HG02798 (cell line): ENCODE measurements around the gene SMAP2.
"Not testable (repeated sequence)": the region's sequence is repeated elsewhere in the genome, so short reads cannot be mapped to it uniquely, and the experiment has no call there.

Source experiments
- ATAC-seq: cut with Tn5 transposase; IDR thresholded peaks from one replicate; pipeline ENCODE4 v1.9.1; 2021; ENCODE audit warnings: mild to moderate bottlenecking; ENCODE audit not compliant: unreplicated experiment, poor library complexity

The SMAP2 gene

GRCh38 chr1:40371707-40372258 is 1.7 kb upstream of the SMAP2 start:
- no peak for ATAC-seq

- no peak for ATAC-seq
Measured at GRCh38 chr1:40372658-40373322, 737 bp upstream of the SMAP2 start.

GRCh38 chr1:40377512-40377911 is 4.0 kb downstream of the SMAP2 start:
- ATAC-seq, result no peak

- no peak for ATAC-seq
Measured at GRCh38 chr1:40379785-40380452, 6.4 kb downstream of the SMAP2 start.

- ATAC-seq, result no peak
Measured at GRCh38 chr1:40380817-40381216, 7.3 kb downstream of the SMAP2 start.

GRCh38 chr1:40381268-40382107 is 8.0 kb downstream of the SMAP2 start:
- ATAC-seq, result no peak

DNA sequence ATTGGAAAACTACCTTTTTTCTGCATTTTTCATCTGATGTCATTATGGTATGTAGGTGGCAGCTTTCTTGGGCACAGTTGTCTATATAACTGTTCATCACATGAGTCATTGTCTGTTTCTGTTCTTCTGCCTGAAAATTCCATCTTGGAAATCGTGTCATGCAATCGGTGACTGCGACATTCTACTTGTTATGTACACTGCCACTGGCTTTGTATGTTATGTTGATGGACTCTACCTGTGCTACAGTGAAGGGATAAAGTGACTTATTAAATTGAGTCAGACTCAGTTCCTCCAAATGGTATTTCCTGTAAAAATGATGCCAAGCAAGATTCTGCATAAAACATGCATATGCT is 8.6 kb downstream of the SMAP2 start:
- ATAC-seq, result no peak

DNA sequence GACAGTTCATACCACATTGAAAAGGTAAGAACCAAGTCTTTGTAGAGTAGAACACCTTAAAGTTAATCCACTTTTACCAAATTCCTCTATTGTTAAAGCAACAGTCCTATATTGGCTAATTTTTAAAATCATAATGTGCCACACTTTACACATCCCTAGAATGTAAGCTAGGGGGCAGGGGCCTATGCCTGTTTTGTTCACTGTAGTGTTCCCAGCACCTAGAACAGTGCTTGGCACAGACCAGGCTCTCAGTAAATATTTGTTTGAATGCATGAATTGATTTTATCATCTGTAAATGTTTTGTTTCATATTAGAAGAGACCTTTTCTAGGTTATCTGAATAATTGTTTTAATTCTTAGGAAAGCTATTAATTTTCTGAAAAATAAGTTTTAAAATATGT is 9.1 kb downstream of the SMAP2 start:
- ATAC-seq, result no peak

DNA sequence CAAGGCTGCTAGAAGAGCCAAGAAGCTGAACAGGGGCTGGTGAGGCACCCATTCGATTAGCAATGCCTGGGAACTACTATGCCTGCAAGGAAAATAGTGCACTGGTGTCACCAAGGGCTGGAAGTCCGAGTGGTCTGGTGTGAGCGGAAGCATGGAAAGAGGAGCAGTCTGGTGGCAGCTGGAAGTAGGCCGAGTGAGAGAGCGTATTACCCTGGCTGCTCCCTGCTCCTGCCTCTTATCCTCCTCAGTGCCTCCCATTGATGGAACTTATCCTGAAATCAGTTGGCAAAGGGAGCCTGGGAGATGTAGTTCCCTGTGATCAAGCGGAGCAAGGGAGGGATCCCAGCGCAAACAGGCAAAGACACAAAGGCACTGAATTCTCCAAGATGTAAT is 9.6 kb downstream of the SMAP2 start:
- ATAC-seq, result no peak

GRCh38 chr1:40383488-40384412 is 10.2 kb downstream of the SMAP2 start:
- ATAC-seq, result no peak

DNA sequence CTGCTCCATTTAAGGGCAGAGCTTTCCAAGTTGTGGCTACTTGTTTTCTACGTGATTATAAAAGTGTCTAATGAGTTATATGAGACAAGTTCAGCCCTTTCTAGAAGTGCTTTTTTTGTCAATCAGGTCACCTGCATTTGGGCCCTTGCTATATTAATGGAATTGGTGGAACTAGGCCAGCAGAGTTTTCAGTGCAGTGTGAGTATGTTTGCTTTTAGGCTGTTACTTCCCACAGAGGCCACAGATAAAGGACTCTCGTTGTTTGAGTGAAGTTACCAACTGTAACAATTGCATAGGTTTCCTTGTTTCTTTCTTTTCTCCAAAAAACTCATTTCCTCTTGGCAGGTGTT is 10.9 kb downstream of the SMAP2 start:
- no peak for ATAC-seq

DNA sequence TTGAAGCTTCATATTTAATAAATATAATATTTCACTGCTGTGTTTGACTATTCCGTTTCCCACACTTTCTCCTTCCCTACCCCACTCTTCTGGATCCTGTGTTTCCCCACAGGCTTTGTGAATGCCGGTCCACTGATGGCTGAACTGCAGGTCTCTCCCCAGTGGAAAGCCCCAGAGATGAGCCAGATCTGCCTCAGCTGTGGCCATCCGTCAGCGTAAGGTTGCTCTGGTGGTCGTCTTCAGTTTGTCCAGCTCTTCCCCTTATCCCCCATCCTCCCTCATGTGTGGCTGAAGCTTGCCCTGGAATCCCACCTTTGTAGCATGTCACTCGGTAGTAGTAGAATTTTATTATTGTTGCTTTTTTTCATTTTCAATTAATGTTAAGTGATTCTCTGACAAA is 11.4 kb downstream of the SMAP2 start:
- no peak for ATAC-seq

DNA sequence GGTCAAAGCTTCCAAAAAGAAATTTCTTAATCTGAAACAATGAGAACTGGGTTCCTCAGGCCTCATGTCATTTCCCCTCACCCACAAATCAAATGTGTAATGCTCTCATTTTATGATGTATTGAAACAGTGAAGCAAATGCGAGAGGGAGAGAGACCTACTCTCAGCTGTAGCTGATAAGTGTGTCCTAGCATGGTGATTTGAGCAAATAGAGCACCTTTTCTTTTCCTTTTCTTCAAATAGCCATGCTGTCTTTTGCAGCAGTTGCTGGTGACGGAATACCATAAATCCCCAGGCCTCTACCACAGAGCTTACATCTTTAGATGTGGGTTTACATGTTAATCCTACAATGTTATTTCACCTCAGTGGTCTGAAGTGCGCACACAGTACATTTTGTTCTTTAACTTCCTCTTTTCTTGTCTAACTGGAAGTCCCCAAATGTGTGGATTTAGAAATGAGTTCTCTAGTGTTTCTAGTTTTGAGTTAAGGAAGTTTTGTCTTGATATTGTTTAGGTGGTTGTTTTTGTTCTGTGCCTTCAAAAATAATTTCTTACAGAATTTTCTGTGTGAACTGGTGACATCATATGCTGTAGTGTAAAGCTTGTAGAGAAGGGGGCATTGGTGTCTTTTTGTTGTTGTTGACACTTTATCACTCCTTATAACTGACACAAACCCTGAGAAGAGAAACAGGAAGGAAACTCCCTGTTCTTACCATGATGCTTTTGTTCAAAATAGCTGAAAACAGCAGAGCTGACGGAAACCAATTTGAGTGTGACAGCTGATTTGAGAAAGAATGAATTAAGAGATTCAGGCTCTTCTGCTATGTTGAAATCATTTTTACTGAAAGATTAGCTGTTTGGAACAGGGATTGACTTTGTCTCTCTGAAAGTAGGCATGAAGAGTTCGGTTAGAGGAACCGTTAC is 12.2 kb downstream of the SMAP2 start:
- ATAC-seq, result peak; percentile 67

GRCh38 chr1:40386359-40386723 is 12.8 kb downstream of the SMAP2 start:
- ATAC-seq, result no peak

GRCh38 chr1:40386796-40387195 is 13.3 kb downstream of the SMAP2 start:
- ATAC-seq, result no peak

DNA sequence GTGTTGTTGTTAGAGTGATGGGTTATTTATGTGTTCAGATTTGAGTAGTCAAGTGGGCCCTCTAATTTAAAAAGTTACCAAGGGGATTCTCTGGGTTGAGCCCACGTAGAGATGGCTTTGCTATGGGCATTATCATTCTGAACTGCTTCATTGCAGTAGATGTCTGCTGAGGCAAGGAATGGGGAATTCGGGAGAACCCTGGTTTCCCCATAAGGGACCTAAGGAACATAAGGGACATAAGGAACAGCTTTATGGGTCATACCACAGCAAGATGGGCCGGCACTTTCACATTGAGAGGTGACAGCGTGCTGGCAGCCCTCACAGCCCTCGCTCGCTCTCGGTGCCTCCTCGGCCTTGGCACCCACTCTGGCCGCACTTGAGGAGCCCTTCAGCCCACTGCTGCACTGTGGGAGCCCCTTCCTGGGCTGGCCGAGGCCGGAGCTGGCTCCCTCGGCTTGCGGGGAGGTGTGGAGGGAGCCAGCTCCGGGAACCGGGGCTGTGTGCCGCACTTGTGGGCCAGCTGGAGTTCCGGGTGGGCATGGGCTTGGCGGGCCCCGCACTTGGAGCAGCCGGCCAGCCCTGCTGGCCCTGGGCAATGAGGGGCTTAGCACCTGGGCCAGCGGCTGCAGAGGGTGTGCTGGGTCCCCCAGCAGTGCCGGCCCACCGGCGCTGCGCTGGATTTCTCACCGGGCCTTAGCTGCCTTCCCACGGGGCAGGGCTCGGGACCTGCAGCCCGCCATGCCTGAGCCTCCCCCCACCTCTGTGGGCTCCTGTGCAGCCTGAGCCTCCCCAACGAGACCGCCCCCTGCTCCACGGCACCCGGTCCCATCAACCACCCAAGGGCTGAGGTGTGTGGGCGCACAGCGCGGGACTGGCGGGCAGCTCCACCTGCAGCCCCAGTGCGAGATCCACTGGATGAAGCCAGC is 14.1 kb downstream of the SMAP2 start:
- ATAC-seq, result not testable (repeated sequence)

DNA sequence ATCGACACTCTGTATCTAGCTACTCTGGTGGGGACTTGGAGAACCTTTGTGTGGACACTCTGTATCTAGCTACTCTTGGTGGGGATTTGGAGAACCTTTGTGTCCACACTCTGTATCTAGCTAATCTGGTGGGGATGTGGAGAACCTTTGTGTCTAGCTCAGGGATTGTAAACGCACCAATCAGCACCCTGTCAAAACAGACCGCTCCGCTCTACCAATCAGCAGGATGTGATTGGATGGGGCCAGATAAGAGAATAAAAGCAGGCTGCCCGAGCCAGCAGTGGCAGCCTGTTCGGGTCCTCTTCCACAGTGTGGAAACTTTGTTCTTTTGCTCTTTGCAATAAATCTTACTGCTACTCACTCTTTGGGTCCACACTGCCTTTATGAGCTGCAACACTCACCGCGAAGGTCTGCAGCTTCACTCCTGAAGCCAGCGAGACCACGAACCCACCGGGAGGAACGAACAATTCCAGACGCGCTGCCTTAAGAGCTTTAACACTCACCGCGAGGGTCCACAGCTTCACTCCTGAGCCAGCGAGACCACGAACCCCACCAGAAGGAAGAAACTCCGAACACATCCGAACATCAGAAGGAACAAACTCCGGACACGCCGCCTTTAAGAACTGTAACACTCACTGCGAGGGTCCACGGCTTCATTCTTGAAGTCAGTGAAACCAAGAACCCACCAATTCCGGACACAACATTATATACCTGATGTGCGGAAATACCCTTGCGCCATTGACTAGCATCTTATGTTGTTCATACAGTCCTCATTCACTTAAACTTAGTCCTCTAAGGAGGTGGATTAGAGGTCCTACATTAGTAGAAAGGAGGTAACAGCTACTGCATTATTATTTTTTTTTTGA is 15.2 kb downstream of the SMAP2 start:
- ATAC-seq, result not testable (repeated sequence)
